ENCODE data around the gene MAP3K20. TPM values are rescaled to one million over a fixed set of nuclear protein-coding genes. Genes with fewer than 3 reads are reported as not detected.
"Not testable (repeated sequence)": the region's sequence is repeated elsewhere in the genome, so short reads cannot be mapped to it uniquely, and the experiment has no call there.

Gene MAP3K20
- total RNA-seq, 1 donor from 2014 or later = 21.3 TPM

GRCh38 chr2:173290518-173290917 is 214.9 kb downstream of the MAP3K20 start:
- Histone ChIP-seq H3K9me3 (peaks cover 0 to 2% of the 10 kb centered on the region in 2 donors), H3K27ac (no peak overlapping the region), H3K27me3 (no peaks in the 10 kb centered on the region), H3K36me3 (no peaks in the 10 kb centered on the region), H3K4me3 (no peak overlapping the region), H3K4me1 (no peaks in the 10 kb centered on the region)
- no peak for DNase-seq (ENCODE audit: low spot score in 2 of 2)
- intact Hi-C loops (cut with DNase I) = no loop called here
- no peak for TF ChIP-seq CTCF (IDR thresholded peaks at IDR 0.05)

- Histone ChIP-seq H3K27me3 (no peaks in the 10 kb centered on the region), H3K27ac (no peak overlapping the region), H3K4me1 (no peaks in the 10 kb centered on the region), H3K36me3 (no peaks in the 10 kb centered on the region), H3K4me3 (no peak overlapping the region), H3K9me3 (peaks cover 0 to 2% of the 10 kb centered on the region in 2 donors)
- no peak for TF ChIP-seq CTCF (IDR thresholded peaks at IDR 0.05)
- DNase-seq (ENCODE audit: low spot score in 2 of 2) = no peak
- intact Hi-C loops (cut with DNase I) = no loop called here
Observed at GRCh38 chr2:173291412-173291811, 215.8 kb downstream of the MAP3K20 start.

- intact Hi-C loops (cut with DNase I) = no loop called here
- H3K27me3 ChIP-seq = no peaks in the 10 kb centered on the region
- no peak overlapping the region for H3K4me3 ChIP-seq
- no peaks in the 10 kb centered on the region for H3K4me1 ChIP-seq
- TF ChIP-seq CTCF (IDR thresholded peaks at IDR 0.05) = no peak
- peaks cover 4 to 29% of the 10 kb centered on the region in 2 donors for H3K9me3 ChIP-seq
- no peak overlapping the region for H3K27ac ChIP-seq
- no peaks in the 10 kb centered on the region for H3K36me3 ChIP-seq
- no peak for DNase-seq (ENCODE audit: low spot score in 2 of 2)
Observed at GRCh38 chr2:173296235-173296634, 220.6 kb downstream of the MAP3K20 start.

- intact Hi-C loops (cut with DNase I) = no loop called here
- Histone ChIP-seq H3K27me3 (no peaks in the 10 kb centered on the region), H3K4me1 (no peaks in the 10 kb centered on the region), H3K4me3 (no peak overlapping the region), H3K36me3 (no peaks in the 10 kb centered on the region), H3K9me3 (peaks cover 4 to 29% of the 10 kb centered on the region in 2 donors), H3K27ac (no peak overlapping the region)
- DNase-seq (ENCODE audit: low spot score in 2 of 2) = no peak
- TF ChIP-seq CTCF (IDR thresholded peaks at IDR 0.05) = no peak
Observed at GRCh38 chr2:173298536-173299097, 223.0 kb downstream of the MAP3K20 start.

GRCh38 chr2:173299764-173300163 is 224.1 kb downstream of the MAP3K20 start:
- Histone ChIP-seq H3K9me3 (peaks cover 4 to 27% of the 10 kb centered on the region in 2 donors), H3K27me3 (no peaks in the 10 kb centered on the region), H3K4me3 (no peak overlapping the region), H3K4me1 (no peaks in the 10 kb centered on the region), H3K36me3 (no peaks in the 10 kb centered on the region), H3K27ac (no peak overlapping the region)
- intact Hi-C loops (cut with DNase I) = no loop called here
- no peak for TF ChIP-seq CTCF (IDR thresholded peaks at IDR 0.05)
- no peak for DNase-seq (ENCODE audit: low spot score in 2 of 2)

- no peaks in the 10 kb centered on the region for H3K4me1 ChIP-seq
- no peak overlapping the region for H3K4me3 ChIP-seq
- intact Hi-C loops (cut with DNase I) = no loop called here
- TF ChIP-seq CTCF (IDR thresholded peaks at IDR 0.05) = no peak
- H3K27ac ChIP-seq = no peak overlapping the region
- no peak for DNase-seq (ENCODE audit: low spot score in 2 of 2)
- H3K36me3 ChIP-seq = no peaks in the 10 kb centered on the region
- no peaks in the 10 kb centered on the region for H3K27me3 ChIP-seq
- peaks cover 4 to 27% of the 10 kb centered on the region in 2 donors for H3K9me3 ChIP-seq
Observed at GRCh38 chr2:173300458-173300857, 224.8 kb downstream of the MAP3K20 start.

GRCh38 chr2:173301549-173301948 is 225.9 kb downstream of the MAP3K20 start:
- intact Hi-C loops (cut with DNase I); H3K27me3 ChIP-seq; DNase-seq (ENCODE audit: low spot score in 2 of 2); H3K36me3 ChIP-seq; H3K4me3 ChIP-seq; H3K27ac ChIP-seq; H3K4me1 ChIP-seq: not testable (repeated sequence)
- peaks cover 4 to 27% of the 10 kb centered on the region in 2 donors for H3K9me3 ChIP-seq

All from ascending aorta (tissue), 2 donors.